GM18511 (cell line): ENCODE measurements around the gene CREB3L1.
"Not testable (repeated sequence)": the region's sequence is repeated elsewhere in the genome, so short reads cannot be mapped to it uniquely, and the experiment has no call there.

Experiments used
- ATAC-seq: cut with Tn5 transposase; IDR thresholded peaks from one replicate; pipeline ENCODE4 v1.9.1; 2021; ENCODE audit warnings: mild to moderate bottlenecking, moderate library complexity; ENCODE audit not compliant: unreplicated experiment

CREB3L1 gene

DNA sequence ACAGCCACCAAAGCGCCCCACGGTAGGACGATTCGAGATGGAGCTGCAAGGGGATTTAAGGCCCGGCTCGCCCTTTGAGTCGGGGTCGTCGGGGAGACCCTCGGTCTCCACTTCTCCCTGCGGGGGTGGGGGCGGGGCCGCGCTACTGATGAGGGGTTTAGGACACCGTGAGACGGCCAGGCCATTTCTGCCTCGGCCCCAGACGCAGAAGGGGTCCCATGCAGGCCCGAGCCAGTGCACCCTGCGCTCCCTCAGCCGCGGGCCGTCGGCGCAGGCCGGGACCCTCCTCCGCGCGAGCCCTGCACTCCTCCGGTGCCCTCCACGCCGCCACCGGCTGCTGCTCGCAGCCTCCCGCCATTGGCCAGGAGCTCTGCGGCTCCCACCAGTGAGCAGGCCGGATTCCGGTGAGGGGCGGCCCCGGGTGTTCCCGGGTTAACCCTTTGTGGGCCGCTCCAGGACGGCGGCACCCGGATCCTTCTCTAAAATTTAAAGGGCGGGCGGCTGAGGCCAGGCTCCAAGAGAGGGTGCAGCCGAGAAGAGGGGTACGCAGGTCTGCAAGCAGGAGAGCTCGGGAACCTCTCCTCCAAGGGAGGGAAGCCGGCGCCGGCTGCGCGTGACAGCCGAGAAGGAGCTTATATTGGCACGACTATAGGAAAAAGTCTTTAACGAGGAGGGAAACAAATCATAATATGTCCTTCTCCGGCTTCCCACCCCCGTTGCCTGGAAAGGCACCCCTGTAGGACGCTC, 18.0 kb downstream of the CREB3L1 start:
- ATAC-seq, result peak; percentile 66

DNA sequence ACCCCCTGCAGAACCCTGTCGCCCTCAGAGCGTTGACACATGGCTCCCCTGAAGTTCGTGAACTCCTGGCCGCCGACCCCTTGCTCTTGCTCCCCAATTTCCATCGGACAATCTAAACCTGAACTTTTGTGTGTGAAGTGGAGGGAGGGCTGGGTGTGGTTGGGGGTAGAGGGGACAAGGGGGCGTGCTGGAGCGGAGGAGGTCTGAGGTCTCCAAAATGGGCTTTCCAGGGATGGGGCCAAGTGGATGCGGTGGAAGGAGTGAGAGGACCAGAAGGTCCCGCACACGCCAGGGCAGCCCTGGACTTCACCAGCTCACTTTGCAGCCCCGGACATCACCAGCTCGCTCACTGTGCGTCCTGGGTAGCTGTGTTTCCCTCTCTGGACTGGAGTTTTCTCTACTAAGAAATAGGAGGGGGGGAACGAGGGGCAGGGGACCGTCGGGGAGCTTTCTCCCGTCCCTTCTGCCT, 18.6 kb downstream of the CREB3L1 start:
- no peak for ATAC-seq

DNA sequence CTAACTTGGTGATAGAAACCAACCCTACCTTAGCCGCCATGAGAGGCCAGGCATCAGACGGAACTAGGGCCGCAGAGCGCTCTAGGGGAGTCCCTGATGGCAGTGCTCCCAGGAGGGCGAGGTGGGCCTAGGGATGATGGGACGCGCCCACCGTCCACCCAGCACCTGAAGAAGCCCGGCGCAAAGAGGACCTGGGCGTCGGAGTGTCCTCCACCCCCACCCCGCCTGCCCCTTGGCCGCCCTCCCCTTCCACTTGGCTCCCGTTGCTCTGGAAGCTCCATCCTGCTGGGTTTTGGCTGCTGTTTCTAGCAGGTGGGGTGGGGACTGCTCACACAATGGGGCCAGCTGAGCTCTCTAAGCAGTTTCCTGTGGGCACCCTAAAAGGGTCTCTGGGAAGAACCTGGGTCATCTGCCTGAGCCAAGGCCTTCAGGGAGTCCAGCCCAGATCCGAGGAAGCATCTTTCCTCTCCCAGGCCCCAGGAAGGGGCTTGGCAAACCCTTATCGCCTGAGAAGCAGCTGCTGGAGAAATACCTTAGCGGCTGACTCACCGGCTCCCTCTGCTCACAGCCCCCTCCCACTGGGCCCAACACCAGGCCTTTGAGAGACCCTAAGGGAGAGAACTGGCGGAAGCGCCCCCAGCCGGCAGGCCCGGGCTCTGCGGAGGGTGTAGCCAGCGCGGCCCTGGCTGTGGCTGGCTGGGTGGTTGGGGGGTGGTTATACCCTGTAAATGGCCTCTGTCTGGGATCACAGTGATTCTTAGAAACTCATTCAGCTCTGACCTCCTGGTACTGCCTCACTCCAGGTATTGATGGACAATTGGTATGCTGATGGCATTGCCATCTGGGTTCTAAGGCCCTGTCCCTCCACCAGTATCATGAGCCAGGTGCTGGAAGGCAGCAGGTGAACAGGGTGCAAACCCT, 19.3 kb downstream of the CREB3L1 start:
- ATAC-seq, result no peak

DNA sequence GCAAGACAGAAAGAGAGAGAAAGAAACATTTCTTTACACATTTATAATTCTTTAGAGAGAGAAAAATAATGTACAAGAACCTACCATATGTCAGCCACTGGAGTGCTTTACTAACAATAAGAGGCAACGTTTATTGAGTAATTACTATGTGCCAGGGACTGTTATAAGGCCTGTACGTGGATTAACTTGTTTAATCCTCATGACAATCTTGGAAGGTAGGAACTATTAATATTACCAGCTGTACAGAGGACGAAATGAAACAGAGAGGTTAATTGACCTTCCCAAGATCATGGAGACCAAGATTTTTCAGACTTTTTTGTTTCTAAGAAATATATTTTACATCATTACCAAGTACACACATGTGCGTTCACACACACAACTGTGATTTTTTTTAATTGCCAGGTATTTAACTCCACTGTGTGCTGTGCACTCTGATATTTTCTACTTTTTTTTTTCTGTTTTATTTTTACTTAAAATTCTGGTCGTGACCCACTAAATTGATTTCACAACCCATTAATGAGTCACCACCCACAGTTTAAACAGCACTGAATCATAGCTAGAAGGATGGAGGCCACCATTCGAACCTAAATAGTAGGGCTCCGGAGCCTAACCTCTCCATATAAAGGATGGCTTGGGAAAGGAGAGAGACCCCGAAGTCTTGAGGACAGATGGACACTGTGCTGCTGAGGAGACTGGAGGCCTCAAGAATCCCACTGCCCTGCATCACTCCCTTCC, 21.4 kb downstream of the CREB3L1 start:
- ATAC-seq, result no peak

DNA sequence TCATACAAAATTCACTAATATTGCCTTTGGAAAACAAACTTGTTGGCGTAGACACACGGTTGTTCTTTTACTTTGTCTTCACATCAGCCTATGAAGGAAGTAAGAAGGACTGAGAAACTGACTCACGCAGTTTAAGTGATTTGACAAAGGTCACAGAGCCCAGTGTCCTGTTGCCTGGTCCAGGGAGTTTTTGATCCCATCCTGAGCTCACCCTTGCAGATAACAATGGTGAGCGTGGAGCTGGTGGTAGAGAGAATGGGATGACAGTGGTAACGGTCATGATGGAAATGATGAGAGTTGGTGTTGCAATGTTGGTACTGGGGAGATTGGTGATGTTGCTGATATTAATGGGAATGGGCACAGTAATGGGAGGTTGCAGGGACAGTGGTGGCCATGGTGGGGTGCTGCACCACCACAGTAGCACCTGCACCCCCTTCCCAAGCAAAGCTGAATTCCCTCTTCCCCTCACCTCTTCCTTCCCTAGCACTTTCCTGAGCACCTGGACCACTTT, 22.0 kb downstream of the CREB3L1 start:
- ATAC-seq, result no peak

DNA sequence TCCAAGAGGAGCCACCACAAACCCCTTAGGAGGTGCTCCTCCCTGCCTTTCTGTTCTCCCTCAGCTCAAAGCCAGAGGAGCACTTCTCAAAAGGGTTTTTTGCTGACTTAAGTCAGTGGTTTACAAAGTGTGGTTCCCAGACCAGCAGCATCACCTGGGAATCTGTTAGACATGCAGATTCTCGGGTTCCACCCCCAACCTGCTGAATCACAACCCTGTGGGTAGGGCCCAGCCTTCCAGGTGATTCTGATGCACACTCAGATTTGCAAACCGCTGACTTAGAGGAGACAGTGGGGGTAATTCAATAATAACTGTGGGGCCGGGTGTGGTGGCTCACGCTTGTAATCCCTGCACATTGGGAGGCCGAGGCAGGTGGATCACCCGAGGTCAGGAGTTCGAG, 22.8 kb downstream of the CREB3L1 start:
- ATAC-seq, result no peak

DNA sequence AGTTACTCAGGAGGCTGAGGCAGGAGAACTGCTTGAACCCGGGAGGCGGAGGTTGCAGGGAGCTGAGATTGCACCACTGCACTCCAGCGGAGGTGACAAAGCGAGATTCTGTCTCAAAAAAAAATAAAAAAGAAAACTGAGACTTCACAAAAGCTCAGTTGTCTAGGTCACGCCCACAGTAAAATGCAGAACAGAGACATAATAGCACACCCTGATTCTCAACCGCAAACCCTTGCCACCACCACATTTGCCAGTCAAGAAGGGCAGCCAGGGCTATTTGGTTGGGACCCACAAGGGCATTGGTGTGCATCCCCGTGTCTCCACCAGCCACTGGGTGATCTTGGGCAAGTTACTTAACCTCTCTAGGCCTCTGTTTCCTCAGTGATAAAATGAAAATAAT, 25.4 kb downstream of the CREB3L1 start:
- ATAC-seq, result peak; percentile 93

DNA sequence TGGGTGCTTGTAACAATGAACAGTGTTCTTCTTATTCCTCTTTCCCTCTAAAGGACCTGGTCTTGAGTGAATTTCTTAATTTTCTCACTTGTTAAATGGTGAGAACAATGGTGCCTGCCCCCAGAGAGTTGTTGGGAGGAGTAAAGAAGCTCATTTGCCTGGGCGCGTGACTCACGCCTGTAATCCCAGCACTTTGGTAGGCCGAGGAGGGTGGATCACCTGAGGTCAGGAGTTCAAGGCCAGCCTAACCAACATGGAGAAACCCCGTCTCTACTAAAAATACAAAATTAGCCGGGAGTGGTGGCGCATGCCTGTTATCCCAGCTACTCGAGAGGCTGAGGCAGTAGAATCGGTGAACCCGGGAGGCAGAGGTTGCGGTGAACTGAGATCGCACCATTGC, 26.6 kb downstream of the CREB3L1 start:
- ATAC-seq, result not testable (repeated sequence)

DNA sequence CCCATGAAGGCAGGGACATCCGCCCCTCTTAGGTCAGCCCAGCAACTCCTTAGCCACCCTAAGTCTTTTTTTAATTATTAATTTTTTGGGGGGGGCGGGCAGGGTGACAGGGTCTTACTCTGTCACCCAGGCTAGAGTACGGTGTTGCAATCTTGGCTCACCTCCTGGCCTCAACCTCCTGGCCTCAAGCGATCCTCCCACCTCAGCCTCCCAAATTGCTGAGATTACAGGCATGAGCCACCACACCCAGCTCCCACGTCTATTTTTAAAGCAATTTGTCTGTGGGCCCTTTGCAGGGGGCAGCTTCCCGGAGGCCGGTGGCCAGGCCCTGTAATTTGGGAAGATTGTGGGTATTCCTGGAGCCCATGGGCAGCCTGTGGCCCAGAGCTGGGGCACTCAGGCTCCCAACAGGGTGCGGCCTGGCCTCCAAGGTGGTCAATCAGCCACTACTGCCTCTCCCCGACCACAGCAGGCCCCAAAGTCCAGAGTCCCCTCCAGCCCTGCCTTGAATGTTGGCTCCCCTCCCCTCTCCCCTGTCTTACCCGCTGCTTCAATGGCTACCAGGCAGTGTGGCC, 27.2 kb downstream of the CREB3L1 start:
- ATAC-seq, result no peak

DNA sequence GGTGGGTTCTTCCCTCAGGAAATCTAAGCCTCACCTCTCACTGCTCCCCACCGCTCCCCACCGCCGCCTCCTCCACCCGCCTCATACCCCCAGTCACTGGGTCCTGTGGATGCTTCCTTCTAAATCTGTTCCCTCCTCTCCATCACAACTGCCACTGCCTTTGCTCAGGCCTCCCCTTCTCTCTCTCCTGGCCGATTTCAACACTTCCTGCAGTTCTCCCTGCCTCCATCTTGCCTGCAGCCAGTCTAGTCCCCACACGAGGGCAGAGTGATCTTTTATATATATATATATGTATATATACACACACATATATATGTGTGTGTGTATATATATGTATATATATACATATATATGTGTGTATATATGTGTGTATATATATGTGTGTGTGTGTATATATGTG, 27.8 kb downstream of the CREB3L1 start:
- no peak for ATAC-seq

DNA sequence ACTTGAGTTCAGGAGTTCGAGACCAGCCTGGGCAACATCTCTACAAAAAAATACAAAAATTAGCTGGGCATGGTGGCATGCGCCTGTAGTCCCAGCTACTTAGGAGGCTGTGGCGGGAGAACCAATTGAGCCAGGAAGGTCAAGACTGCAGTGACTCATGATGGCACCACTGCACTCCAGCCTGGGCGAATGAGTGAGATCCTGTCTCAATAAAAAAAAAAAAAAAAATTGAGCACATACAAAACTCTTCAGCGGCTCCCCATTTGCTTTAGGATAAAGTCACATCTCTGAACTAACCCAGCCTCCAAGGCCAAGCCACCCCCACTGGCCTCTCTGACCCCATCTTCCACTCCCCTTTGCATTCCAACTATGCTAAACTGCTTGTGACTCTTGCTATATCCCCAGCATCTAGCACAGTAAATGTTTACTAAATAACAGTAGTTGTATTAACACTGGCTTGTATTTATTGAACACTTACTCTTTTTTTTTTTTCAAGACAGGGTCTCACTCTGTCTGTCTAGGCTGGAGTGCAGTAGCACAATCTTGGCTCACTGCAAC, 28.9 kb downstream of the CREB3L1 start:
- no peak for ATAC-seq

DNA sequence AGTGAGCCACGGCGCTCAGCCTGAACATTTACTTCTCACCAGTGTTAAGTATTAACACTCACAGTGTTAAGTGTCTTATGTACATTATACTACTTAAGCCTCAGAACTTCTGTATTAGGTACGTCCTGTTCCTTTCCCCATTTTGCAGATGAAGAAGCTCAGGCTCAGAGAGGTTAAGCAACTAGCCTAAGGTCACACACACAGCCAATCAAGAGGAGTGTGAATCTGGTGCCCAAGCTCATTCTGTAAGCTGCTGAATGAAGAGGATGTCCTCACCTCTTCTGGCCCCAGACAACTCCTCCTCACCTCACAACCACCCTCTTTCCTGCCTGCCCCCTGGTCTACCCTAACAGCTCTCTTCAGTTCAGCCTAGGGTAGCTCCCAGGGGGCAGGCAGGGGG, 29.9 kb downstream of the CREB3L1 start:
- no peak for ATAC-seq

DNA sequence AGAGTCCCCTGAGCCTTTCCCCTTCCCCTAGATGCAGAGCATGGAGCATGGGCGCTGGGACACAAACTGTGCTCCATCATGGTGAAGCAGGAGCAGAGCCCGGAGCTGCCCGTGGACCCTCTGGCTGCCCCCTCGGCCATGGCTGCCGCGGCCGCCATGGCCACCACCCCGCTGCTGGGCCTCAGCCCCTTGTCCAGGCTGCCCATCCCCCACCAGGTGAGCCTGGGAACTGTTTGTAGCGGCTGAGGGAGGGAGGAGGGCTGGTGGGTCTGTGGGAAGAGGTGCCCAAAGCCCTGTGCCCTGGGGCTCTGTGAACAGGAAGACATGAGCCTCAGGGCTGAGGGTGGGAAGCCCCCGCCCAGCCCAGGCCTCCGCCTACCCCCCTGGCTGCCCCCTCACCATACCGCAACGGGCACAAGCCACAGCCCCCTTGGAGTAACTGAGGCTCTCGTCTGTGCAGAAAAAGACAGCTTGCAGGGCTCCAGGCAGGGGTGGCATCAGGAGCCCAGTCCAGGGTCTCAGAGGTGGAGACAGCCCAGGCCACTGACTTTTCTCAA, 30.4 kb downstream of the CREB3L1 start:
- no peak for ATAC-seq

DNA sequence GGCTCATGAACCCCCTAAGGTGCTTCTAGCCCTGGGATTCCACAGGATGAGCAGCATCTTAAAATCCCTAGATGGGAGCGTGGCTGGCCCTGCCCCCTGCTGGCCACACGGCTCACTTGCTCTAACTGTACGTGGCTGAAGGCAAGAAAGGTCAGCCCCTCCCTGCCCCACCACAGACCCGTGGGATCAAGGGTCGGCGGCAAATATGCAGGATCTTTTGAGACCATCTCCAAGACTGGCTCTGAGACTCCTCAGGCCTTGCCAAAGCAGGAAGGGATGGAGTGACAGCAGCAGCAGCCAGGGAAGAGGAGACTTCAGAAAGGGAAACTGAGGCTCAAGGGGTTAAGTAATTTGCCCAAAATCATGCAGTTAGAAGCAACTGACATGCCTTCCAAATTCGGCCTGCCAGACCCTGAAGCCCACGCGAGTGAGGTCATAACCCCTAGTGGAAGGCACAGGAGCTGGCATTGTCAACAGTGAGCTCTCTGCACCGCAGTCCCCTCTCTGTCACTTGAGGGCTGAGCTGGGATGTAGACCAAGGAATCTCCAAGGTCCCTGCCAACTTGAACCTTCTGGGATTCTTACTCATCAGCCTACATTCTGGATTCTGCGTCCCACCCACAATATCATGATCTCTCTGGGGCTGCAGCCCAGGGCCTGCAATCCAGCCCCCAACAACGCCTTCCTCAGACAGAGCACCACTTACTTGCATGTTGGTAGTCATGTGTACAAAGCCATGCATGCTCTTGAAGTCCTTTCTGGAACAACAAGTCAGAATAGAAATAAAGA, 31.4 kb downstream of the CREB3L1 start:
- no peak for ATAC-seq

DNA sequence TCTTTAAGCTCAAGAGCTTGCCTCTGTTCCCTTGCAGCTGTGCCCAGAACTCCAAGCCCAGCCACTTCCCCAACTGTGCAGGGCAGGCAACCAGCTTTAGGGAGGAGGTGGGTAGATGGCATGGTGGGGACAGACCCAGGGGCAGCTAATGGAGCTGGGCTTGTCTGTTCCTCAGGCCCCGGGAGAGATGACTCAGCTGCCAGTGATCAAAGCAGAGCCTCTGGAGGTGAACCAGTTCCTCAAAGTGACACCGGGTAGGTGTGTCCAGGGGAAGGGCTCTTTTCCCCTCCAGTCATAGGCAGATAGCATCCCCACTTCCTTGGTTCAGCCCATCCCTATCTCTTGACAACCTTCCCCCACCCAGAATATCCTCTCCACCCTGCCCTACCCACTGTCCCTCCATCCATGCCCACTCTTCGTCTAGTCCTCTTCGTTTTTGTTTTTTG, 32.4 kb downstream of the CREB3L1 start:
- peak; percentile 67 for ATAC-seq

DNA sequence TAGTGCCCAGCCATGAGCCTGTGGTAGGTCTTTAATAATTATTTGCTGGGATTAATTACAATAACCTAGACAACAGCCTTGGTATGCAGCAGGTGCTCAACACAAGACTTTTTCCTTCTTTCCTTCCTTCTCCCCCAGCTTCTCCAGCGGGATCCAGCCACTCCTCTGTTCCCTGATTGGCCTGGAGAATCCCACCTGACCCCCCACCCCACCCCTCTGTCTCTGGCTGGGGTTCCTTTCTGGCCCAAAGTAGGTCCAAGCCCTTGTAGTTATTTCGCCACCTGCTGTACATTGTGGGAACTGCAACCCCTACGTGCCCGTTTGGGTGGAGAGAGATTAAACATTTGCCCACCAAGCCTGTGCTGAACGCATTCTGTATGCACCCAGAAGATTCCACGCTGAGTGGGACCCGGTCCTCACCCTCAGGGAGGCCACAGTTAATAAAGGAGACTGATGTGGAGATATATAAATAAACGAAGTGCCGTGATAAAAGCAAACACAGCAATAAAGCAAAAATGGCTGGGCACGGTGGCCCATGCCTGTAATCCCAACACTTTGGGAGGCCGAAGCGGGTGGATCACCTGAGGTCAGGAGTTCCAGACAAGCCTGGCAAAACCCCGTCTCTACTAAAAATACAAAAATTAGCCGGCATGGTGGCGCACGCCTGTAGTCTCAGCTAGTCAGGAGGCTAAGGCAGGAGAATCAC, 37.7 kb downstream of the CREB3L1 start:
- ATAC-seq, result no peak

DNA sequence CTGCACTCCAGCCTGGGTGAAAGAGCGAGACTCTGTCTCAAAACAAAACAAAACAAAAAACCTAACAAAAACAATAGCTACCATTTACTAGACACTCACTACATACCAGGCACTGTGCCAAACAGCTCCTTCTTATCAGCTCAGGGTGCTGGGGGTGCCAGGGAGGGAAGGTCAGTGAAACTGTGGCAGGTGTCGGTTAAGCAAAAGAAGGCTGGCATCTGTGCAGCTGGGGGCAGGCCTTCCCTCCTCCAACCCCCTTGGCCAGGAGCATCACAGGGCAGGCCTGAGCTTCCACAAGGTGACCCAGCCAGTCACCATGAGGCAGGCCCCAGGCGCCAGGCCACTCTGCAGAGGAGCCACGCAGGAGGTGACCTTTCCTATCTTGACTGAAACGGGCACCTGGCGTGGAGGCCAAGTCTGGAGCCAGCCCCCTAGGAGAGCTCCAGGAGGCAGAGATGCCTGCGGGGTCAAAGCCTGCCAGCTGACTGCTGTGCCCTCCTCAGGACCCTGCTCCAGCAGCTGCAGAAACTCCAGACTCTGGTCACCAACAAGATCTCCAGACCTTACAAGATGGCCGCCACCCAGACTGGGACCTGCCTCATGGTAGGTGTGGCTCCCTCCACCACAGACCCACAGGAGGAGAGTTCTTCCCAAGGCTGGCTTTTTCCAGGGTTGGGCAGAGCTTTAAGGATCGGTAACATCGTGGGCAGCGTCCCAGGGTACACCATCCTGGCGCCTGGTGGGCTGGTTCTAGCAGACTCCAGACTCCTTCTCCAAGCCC, 38.5 kb downstream of the CREB3L1 start:
- ATAC-seq, result no peak

DNA sequence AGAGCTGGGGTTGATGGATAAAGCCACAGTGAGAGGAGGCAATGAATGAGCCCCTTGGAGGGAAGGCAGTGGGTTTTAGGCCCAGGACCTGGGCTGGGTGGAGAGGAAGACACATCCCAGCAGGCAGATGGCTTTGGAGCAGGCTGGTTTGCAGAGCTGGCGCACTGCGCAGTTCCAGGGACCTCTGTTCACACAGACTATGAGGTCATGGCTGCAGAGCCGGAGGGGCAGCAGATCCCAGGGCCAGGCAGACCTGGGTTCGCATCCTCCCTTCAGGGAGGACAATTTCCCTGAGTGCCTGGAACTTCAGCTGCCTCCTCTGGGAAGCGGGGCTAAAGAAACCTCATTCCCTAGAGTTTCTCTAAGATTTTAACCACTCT, 41.6 kb downstream of the CREB3L1 start:
- no peak for ATAC-seq
